CD14-positive monocyte (primary cell): Measurements from ENCODE around the gene RTL10. TPM values are rescaled to one million over a fixed set of nuclear protein-coding genes. Genes with fewer than 3 reads are reported as not detected.

Experiments
- DNase-seq, 3 donors: peaks; one replicate each; pipeline ENCODE4 v3.0.0-alpha.2; 2011 to 2022
- H2AFZ ChIP-seq: 2 replicates; pipeline ENCODE4 v1.6.0; 2012; ENCODE audit warnings: mild to moderate bottlenecking, low read depth, low read length, inconsistent platforms; ENCODE audit not compliant: insufficient read depth, poor library complexity, severe bottlenecking
- H3K27ac ChIP-seq, 2 donors: 1 replicate in 1 of 2; 2 replicates in 1 of 2; pipeline ENCODE4 v1.5.1; 2012 to 2013; ENCODE audit warnings: low read length in 2 of 2, control low read depth in 1 of 2, inconsistent platforms in 1 of 2, low read depth in 1 of 2, mild to moderate bottlenecking in 1 of 2
- H3K27me3 ChIP-seq, 2 donors: one replicate each; pipeline versions ENCODE4 v1.6.0 to v1.6.1; 2011 to 2013; ENCODE audit warnings: low read length in 2 of 2; ENCODE audit not compliant: control insufficient read depth in 2 of 2, insufficient read depth in 2 of 2
- H3K36me3 ChIP-seq, 2 donors: replicated peaks in 1 of 2; 1 replicate in 1 of 2; 2 replicates in 1 of 2; pipeline versions ENCODE4 v1.5.1 to v1.6.1; 2012 to 2013; ENCODE audit warnings: low read length in 2 of 2, control low read depth in 1 of 2, inconsistent platforms in 1 of 2, mild to moderate bottlenecking in 1 of 2; ENCODE audit not compliant: insufficient read depth in 2 of 2, control insufficient read depth in 1 of 2
- H3K4me1 ChIP-seq, 2 donors: 1 replicate in 1 of 2; 2 replicates in 1 of 2; pipeline versions ENCODE4 v1.5.1 to v1.6.1; 2012 to 2013; ENCODE audit warnings: low read length in 2 of 2, control low read depth in 1 of 2, inconsistent platforms in 1 of 2, mild to moderate bottlenecking in 1 of 2, moderate library complexity in 1 of 2; ENCODE audit not compliant: insufficient read depth in 2 of 2, control insufficient read depth in 1 of 2
- H3K4me2 ChIP-seq: replicated peaks from 2 replicates; pipeline ENCODE3; 2012; ENCODE audit warnings: low read length, moderate library complexity, mild to moderate bottlenecking; ENCODE audit not compliant: poor library complexity, severe bottlenecking; ENCODE audit errors: extremely low read depth
- H3K4me3 ChIP-seq, 3 experiments: fragments of 200-600 bp in 1 of 3; sonication (generic) in 1 of 3; replicated peaks in 1 of 3; 1 replicate in 2 of 3; 2 replicates in 1 of 3; pipeline ENCODE4 v1.5.1; 2011 to 2013; ENCODE audit warnings: low read length in 3 of 3, mild to moderate bottlenecking in 3 of 3, control low read depth in 2 of 3, low read depth in 2 of 3, inconsistent platforms in 1 of 3, moderate library complexity in 1 of 3
- H3K79me2 ChIP-seq: 2 replicates; pipeline ENCODE4 v1.6.0; 2012; ENCODE audit warnings: mild to moderate bottlenecking, control low read depth, inconsistent platforms, low read length, moderate library complexity; ENCODE audit not compliant: insufficient read depth
- H3K9ac ChIP-seq: 2 replicates; pipeline ENCODE4 v1.6.0; 2017; ENCODE audit warnings: low read length, mild to moderate bottlenecking; ENCODE audit not compliant: insufficient read depth, poor library complexity, severe bottlenecking
- H3K9me3 ChIP-seq, 2 donors: replicated peaks in 1 of 2; 1 replicate in 1 of 2; 2 replicates in 1 of 2; pipeline versions ENCODE4 v1.5.1 to v1.6.1; 2012 to 2013; ENCODE audit warnings: low read length in 2 of 2, control low read depth in 1 of 2; ENCODE audit not compliant: control insufficient read depth in 1 of 2, insufficient read depth in 1 of 2
- H4K20me1 ChIP-seq: 2 replicates; pipeline ENCODE4 v1.6.0; 2012; ENCODE audit warnings: mild to moderate bottlenecking, low read length, control low read depth, moderate library complexity; ENCODE audit not compliant: insufficient read depth
- H3K27ac Mint-ChIP-seq, 7 donors: one replicate each; pipeline ENCODE4 v1.8.0; 2020; ENCODE audit warnings: mild to moderate bottlenecking in 7 of 7, mixed read lengths in 7 of 7, moderate library complexity in 6 of 7, inconsistent platforms in 2 of 7
- H3K27me3 Mint-ChIP-seq, 3 donors: one replicate each; pipeline ENCODE4 v1.8.0; 2021 to 2022; ENCODE audit warnings: low read depth in 3 of 3, mild to moderate bottlenecking in 3 of 3, mixed read lengths in 3 of 3, moderate library complexity in 3 of 3, inconsistent platforms in 1 of 3
- H3K36me3 Mint-ChIP-seq, 2 donors: one replicate each; pipeline ENCODE4 v1.8.0; 2020; ENCODE audit warnings: mixed read lengths in 2 of 2, inconsistent platforms in 1 of 2, mild to moderate bottlenecking in 1 of 2
- H3K4me1 Mint-ChIP-seq: one replicate; pipeline ENCODE4 v1.8.0; 2020; ENCODE audit warnings: mild to moderate bottlenecking, mixed read lengths
- H3K4me3 Mint-ChIP-seq, 2 donors: one replicate each; pipeline ENCODE4 v1.8.0; 2020; ENCODE audit warnings: mild to moderate bottlenecking in 2 of 2, mixed read lengths in 2 of 2, moderate library complexity in 1 of 2
- H3K9me3 Mint-ChIP-seq, 7 donors: one replicate each; pipeline ENCODE4 v1.8.0; 2020 to 2022; ENCODE audit warnings: mixed read lengths in 7 of 7, mild to moderate bottlenecking in 6 of 7, moderate library complexity in 6 of 7, inconsistent platforms in 2 of 7
- CTCF ChIP-seq: fragments of 200-600 bp; IDR thresholded peaks from one replicate; pipeline ENCODE4 v1.8.0; 2022; ENCODE audit warnings: antibody characterized with exemption, mild to moderate bottlenecking
- WGBS: methylation state at CpG from one replicate; pipeline ENCODE4 v1.1.5; 2013; ENCODE audit warnings: missing lambda C conversion rate; ENCODE audit not compliant: insufficient coverage; 5-methylcytosine and 5-hydroxymethylcytosine counted together
- intact Hi-C, 2 donors: fragments of 100-400 bp; cut with micrococcal nuclease; formaldehyde crosslinking; loops; one replicate each; pipeline versions ENCODE4 v1.15.0 to v1.15.1; 2023
- polyA plus RNA-seq, 3 donors: library from polyadenylated mRNA; depleted of rRNA in 1 of 3; unstranded in 2 of 3; stranded (reverse) in 1 of 3; fragments of 300-500 nt in 2 of 3; fragments of >200 nt in 1 of 3; fragmentation: Illumina TruSeq in 2 of 3; gene quantifications; 1 replicate in 2 of 3; 2 replicates in 1 of 3; pipeline ENCODE4 v1.2.3, GENCODE V29; 2012 to 2021

RTL10 gene
- polyA plus RNA-seq, 3 donors, result 1.4 to 6.5 (median 1.5) TPM

DNA sequence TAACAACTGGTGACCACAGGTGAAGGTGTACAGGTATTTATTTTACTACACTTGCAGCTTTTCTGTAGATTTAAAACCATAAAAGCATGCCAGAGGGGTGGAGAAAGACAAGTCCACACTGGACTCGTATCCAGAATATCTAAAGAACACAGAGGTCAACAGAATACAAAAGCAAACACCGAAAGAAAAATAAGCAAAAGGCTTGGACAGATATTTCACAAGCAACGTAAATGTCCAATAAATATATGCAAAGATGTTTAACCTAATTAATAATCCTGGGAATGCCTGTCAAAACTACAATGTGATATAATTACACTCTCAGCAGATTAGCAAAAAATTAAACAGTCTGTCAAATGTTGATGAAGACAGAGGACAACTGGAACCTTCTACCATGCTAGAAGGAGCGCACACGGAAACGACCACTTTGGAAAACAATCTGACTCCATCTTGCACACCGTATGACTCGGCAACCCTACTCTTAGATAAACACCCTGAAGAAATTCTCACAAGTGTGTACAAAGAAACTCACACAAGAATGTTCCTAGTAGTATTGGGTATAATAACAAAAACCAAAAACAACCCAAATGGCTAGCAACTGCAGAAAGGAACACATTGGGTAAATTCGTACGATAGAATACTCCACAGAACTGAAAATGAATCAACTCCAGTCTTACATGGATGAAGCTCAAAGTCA lies 27.2 kb downstream of the RTL10 start:
- Histone ChIP-seq H3K36me3 (no peaks in the 10 kb centered on the region), H3K4me2 (no peak overlapping the region), H3K9me3 (no peaks in the 10 kb centered on the region), H3K27ac (no peak overlapping the region), H3K4me3 (no peak overlapping the region), H4K20me1 (no peaks in the 10 kb centered on the region), H3K79me2 (no peaks in the 10 kb centered on the region), H3K4me1 (peaks cover 5 to 7% of the 10 kb centered on the region in 2 donors), H2AFZ (no peak overlapping the region), H3K9ac (no peak overlapping the region), H3K27me3 (no peaks in the 10 kb centered on the region)
- H3K27ac Mint-ChIP-seq, result no peak overlapping the region
- intact Hi-C loops, result no loop called here
- DNase-seq, result no peak
- WGBS, result 82% methylated on average over 3 of the region's 10 CpGs
- H3K9me3 Mint-ChIP-seq, result peaks cover 0 to 7% (median 4%) of the 10 kb centered on the region in 7 donors
- no peak for TF ChIP-seq CTCF
- peaks cover 2 to 4% of the 10 kb centered on the region in 2 donors for H3K36me3 Mint-ChIP-seq
- H3K4me1 Mint-ChIP-seq, result peaks cover 10% of the 10 kb centered on the region
- H3K4me3 Mint-ChIP-seq, result no peak overlapping the region
- H3K27me3 Mint-ChIP-seq, result peaks cover 0 to 1% (median 0%) of the 10 kb centered on the region in 3 donors

DNA sequence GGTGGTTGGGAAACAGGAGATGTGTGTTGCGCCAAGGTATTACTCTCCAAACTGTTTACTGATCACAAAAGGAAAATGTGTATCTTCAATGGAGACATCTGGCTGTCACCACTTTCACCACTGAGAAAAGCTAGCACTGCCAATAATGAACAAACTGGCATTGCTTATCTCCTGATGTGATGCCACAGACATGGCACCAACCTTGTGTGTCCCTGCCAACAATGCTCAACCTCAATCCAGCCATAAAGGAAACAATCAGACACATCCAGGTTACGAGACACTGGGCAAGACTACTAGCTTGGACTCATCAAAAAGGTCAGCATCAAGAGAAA lies 28.1 kb downstream of the RTL10 start:
- no peak for TF ChIP-seq CTCF
- Histone ChIP-seq H2AFZ (no peak overlapping the region), H3K79me2 (no peaks in the 10 kb centered on the region), H3K4me3 (no peak overlapping the region), H3K36me3 (no peaks in the 10 kb centered on the region), H4K20me1 (no peaks in the 10 kb centered on the region), H3K9ac (no peak overlapping the region), H3K9me3 (no peaks in the 10 kb centered on the region), H3K4me1 (peaks cover 5 to 7% of the 10 kb centered on the region in 2 donors), H3K27me3 (no peaks in the 10 kb centered on the region), H3K27ac (no peak overlapping the region), H3K4me2 (no peak overlapping the region)
- H3K4me1 Mint-ChIP-seq, result peaks cover 10% of the 10 kb centered on the region
- intact Hi-C loops, result no loop called here
- no CpG with 5 or more reads among the region's 2 CpGs for WGBS
- DNase-seq, result no peak
- H3K27ac Mint-ChIP-seq, result no peak overlapping the region
- peaks cover 0 to 7% (median 4%) of the 10 kb centered on the region in 7 donors for H3K9me3 Mint-ChIP-seq
- no peak overlapping the region for H3K4me3 Mint-ChIP-seq
- H3K36me3 Mint-ChIP-seq, result peaks cover 2 to 4% of the 10 kb centered on the region in 2 donors
- no peaks in the 10 kb centered on the region for H3K27me3 Mint-ChIP-seq
